ENCODE measurements around the gene RELT. TPM values are rescaled to one million over a fixed set of nuclear protein-coding genes. Genes with fewer than 3 reads are reported as not detected.

The RELT gene
- total and polyA plus RNA-seq, 2 of the 13 experiments (the other 11 are each of a cell fraction or from before 2014, with no cell fraction given): 2.5 to 4.7 TPM

DNA sequence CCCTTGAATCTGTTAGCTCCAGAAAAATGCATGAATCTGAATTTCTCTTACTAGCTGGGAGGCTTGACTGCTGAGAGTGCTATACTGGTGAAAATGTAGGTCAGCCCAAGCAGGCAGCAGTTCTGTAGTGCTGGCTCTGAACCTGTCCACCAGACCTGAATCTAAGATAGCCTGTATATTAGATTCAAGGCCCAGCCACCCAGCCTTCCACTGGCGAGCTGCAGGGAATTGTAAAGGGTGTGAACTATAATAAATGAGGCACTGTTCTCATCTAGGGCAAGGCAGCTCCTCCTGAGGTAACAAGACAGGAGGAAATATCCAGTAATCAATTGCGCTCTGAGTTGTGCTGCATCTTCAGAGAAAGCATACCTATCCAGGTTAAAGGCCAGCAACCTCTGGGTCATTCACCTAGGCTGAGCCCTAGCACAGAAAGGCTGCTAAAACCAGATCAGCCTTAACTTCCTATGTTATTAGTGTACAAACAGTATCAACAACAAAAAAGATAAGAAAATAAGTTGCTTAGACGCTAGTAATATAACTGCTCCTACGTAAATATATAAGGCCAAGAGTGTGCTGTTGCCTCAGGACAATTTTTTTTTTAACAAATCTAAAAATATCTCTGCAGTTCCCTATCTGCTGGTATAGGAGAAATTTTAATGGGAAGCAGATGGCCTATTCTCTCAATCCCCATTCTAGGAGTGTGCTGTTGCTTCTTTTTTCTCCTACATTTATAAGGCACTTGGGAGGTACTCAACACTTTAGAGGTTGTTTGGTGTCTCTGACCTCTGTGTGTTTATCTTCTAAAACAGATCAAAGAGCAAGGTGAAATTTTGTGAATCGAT is 63.0 kb downstream of the RELT start (continued):
- TF ChIP-seq, protein P1, sequence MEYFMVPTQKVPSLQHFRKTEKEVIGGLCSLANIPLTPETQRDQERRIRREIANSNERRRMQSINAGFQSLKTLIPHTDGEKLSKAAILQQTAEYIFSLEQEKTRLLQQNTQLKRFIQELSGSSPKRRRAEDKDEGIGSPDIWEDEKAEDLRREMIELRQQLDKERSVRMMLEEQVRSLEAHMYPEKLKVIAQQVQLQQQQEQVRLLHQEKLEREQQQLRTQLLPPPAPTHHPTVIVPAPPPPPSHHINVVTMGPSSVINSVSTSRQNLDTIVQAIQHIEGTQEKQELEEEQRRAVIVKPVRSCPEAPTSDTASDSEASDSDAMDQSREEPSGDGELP (IDR thresholded peaks at IDR 0.05; ENCODE audit: borderline replicate concordance, low read depth): no peak
- TF ChIP-seq ONECUT2 (CRISPR knock-in tag; IDR thresholded peaks at IDR 0.05) (peak; percentile 93), ZNF264 (CRISPR knock-in tag; IDR thresholded peaks at IDR 0.05) (no peak), TOE1 (CRISPR knock-in tag; IDR thresholded peaks at IDR 0.05) (no peak), ZBTB8A (CRISPR knock-in tag; IDR thresholded peaks at IDR 0.05; ENCODE audit: borderline replicate concordance, low read depth) (no peak), SRF (IDR thresholded peaks at IDR 0.05; ENCODE audit: low read depth, low read length) (no peak), IKZF4 (CRISPR knock-in tag; IDR thresholded peaks at IDR 0.05; ENCODE audit: borderline replicate concordance, low read depth, not compliant biosample characterization) (no peak), HMG20A (CRISPR knock-in tag; IDR thresholded peaks at IDR 0.05; ENCODE audit: borderline replicate concordance) (no peak), RAD21 (CRISPR knock-in tag; IDR thresholded peaks at IDR 0.05) (no peak), ZFX (CRISPR knock-in tag; IDR thresholded peaks at IDR 0.05; ENCODE audit: low read depth) (no peak), RARG (CRISPR knock-in tag; IDR thresholded peaks at IDR 0.05; ENCODE audit: low read depth) (no peak), ZNF75D (CRISPR knock-in tag; IDR thresholded peaks at IDR 0.05; ENCODE audit: borderline replicate concordance) (no peak), ZFAT (CRISPR knock-in tag; conservative IDR thresholded peaks at IDR 0.05) (no peak), KDM5A (IDR thresholded peaks at IDR 0.05; ENCODE audit: borderline replicate concordance, low read length) (no peak), ASH2L (IDR thresholded peaks at IDR 0.05; ENCODE audit: insufficient read length, low read depth, low read length) (no peak)
- TF ChIP-seq, protein P2, sequence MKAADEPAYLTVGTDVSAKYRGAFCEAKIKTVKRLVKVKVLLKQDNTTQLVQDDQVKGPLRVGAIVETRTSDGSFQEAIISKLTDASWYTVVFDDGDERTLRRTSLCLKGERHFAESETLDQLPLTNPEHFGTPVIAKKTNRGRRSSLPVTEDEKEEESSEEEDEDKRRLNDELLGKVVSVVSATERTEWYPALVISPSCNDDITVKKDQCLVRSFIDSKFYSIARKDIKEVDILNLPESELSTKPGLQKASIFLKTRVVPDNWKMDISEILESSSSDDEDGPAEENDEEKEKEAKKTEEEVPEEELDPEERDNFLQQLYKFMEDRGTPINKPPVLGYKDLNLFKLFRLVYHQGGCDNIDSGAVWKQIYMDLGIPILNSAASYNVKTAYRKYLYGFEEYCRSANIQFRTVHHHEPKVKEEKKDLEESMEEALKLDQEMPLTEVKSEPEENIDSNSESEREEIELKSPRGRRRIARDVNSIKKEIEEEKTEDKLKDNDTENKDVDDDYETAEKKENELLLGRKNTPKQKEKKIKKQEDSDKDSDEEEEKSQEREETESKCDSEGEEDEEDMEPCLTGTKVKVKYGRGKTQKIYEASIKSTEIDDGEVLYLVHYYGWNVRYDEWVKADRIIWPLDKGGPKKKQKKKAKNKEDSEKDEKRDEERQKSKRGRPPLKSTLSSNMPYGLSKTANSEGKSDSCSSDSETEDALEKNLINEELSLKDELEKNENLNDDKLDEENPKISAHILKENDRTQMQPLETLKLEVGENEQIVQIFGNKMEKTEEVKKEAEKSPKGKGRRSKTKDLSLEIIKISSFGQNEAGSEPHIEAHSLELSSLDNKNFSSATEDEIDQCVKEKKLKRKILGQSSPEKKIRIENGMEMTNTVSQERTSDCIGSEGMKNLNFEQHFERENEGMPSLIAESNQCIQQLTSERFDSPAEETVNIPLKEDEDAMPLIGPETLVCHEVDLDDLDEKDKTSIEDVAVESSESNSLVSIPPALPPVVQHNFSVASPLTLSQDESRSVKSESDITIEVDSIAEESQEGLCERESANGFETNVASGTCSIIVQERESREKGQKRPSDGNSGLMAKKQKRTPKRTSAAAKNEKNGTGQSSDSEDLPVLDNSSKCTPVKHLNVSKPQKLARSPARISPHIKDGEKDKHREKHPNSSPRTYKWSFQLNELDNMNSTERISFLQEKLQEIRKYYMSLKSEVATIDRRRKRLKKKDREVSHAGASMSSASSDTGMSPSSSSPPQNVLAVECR (CRISPR knock-in tag; IDR thresholded peaks at IDR 0.05; ENCODE audit: borderline replicate concordance): no peak
- TF ChIP-seq, protein P3, sequence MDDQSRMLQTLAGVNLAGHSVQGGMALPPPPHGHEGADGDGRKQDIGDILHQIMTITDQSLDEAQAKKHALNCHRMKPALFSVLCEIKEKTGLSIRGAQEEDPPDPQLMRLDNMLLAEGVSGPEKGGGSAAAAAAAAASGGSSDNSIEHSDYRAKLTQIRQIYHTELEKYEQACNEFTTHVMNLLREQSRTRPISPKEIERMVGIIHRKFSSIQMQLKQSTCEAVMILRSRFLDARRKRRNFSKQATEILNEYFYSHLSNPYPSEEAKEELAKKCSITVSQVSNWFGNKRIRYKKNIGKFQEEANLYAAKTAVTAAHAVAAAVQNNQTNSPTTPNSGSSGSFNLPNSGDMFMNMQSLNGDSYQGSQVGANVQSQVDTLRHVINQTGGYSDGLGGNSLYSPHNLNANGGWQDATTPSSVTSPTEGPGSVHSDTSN (CRISPR knock-in tag; IDR thresholded peaks at IDR 0.05; ENCODE audit: borderline replicate concordance): no peak
- TF ChIP-seq, protein P4, sequence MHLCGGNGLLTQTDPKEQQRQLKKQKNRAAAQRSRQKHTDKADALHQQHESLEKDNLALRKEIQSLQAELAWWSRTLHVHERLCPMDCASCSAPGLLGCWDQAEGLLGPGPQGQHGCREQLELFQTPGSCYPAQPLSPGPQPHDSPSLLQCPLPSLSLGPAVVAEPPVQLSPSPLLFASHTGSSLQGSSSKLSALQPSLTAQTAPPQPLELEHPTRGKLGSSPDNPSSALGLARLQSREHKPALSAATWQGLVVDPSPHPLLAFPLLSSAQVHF (CRISPR knock-in tag; IDR thresholded peaks at IDR 0.05): no peak
- TF ChIP-seq, protein P5, sequence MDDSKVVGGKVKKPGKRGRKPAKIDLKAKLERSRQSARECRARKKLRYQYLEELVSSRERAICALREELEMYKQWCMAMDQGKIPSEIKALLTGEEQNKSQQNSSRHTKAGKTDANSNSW (CRISPR knock-in tag; IDR thresholded peaks at IDR 0.05; ENCODE audit: borderline replicate concordance): no peak
- TF ChIP-seq, protein P6, sequence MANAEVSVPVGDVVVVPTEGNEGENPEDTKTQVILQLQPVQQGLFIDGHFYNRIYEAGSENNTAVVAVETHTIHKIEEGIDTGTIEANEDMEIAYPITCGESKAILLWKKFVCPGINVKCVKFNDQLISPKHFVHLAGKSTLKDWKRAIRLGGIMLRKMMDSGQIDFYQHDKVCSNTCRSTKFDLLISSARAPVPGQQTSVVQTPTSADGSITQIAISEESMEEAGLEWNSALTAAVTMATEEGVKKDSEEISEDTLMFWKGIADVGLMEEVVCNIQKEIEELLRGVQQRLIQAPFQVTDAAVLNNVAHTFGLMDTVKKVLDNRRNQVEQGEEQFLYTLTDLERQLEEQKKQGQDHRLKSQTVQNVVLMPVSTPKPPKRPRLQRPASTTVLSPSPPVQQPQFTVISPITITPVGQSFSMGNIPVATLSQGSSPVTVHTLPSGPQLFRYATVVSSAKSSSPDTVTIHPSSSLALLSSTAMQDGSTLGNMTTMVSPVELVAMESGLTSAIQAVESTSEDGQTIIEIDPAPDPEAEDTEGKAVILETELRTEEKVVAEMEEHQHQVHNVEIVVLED (CRISPR knock-in tag; IDR thresholded peaks at IDR 0.05; ENCODE audit: borderline replicate concordance): no peak
